OCI-LY7 (cell line): ENCODE data around the gene SPEM1. TPM values are rescaled to one million over a fixed set of nuclear protein-coding genes. Genes with fewer than 3 reads are reported as not detected.

ENCODE experiments used
- BruUV-seq: library from RNA; stranded (reverse); fragments of 400-500 nt; replicated peaks from 2 replicates; lab custom pipeline; 2021; lab: Mats Ljungman, UMichigan
- CTCF ChIA-PET: fragments of 300-600 bp; sonication (Branson Sonifier 250); formaldehyde crosslinking; loops from one replicate; lab custom pipeline; 2022; ENCODE audit warnings: antibody characterized with exemption; ENCODE audit not compliant: unreplicated experiment; lab: Charles Lee
- POLR2A ChIA-PET: fragments of 300-600 bp; sonication (Branson Sonifier 250); formaldehyde crosslinking; loops from one replicate; lab custom pipeline; 2022; ENCODE audit warnings: antibody characterized with exemption; lab: Charles Lee
- DNase-seq: peaks from one replicate; pipeline ENCODE4 v3.0.0-alpha.2; 2015; ENCODE audit warnings: low spot score
- H2AFZ ChIP-seq: fragments of 200-600 bp; sonication (generic), shearing (Covaris generic); 2 replicates; pipeline ENCODE4 v1.6.1; 2014; ENCODE audit warnings: mild to moderate bottlenecking, antibody characterized with exemption, low read length, moderate library complexity
- H3K27ac ChIP-seq: fragments of 200-600 bp; sonication (generic); 2 replicates; pipeline ENCODE4 v1.5.1; 2014; ENCODE audit warnings: mixed run types, low read depth, mild to moderate bottlenecking, moderate library complexity, low read length, inconsistent platforms; ENCODE audit not compliant: poor library complexity, severe bottlenecking
- H3K36me3 ChIP-seq: fragments of 200-600 bp; sonication (generic); 2 replicates; pipeline ENCODE4 v1.6.1; 2014; ENCODE audit warnings: mild to moderate bottlenecking, antibody characterized with exemption, low read length, moderate library complexity, mixed read lengths; ENCODE audit not compliant: insufficient read depth
- H3K4me1 ChIP-seq: fragments of 200-600 bp; sonication (generic); 2 replicates; pipeline ENCODE4 v1.5.1; 2014; ENCODE audit warnings: mild to moderate bottlenecking, low read length; ENCODE audit not compliant: insufficient read depth, poor library complexity, severe bottlenecking
- H3K4me2 ChIP-seq: fragments of 200-600 bp; sonication (generic); 2 replicates; pipeline ENCODE4 v1.6.1; 2014; ENCODE audit warnings: mild to moderate bottlenecking, low read length
- H3K4me3 ChIP-seq: fragments of 200-600 bp; sonication (generic); 2 replicates; pipeline ENCODE4 v1.5.1; 2014; ENCODE audit warnings: mild to moderate bottlenecking, low read depth, low read length; ENCODE audit not compliant: poor library complexity, severe bottlenecking
- H3K79me2 ChIP-seq: fragments of 200-600 bp; sonication (generic); 2 replicates; pipeline ENCODE4 v1.6.1; 2016; ENCODE audit warnings: low read depth, mild to moderate bottlenecking, low read length, moderate library complexity, mixed read lengths; ENCODE audit not compliant: insufficient read depth
- H3K9me2 ChIP-seq: fragments of 200-600 bp; sonication (generic); 2 replicates; pipeline ENCODE4 v1.6.1; 2016; ENCODE audit warnings: mild to moderate bottlenecking, low read length, mixed read lengths; ENCODE audit not compliant: insufficient read depth
- H3K9me3 ChIP-seq: fragments of 200-600 bp; sonication (generic); 2 replicates; pipeline ENCODE4 v1.6.1; 2014; ENCODE audit warnings: mild to moderate bottlenecking, mixed run types, low read length, mixed read lengths
- H4K20me1 ChIP-seq: fragments of 200-600 bp; sonication (generic); 2 replicates; pipeline ENCODE4 v1.6.1; 2014; ENCODE audit warnings: mild to moderate bottlenecking, antibody characterized with exemption, low read length, moderate library complexity, mixed read lengths; ENCODE audit not compliant: insufficient read depth
- CTCF ChIP-seq: fragments of 200-600 bp; sonication (generic); conservative IDR thresholded peaks from 2 replicates; pipeline ENCODE4 v1.5.1; 2014; ENCODE audit warnings: mild to moderate bottlenecking, antibody characterized with exemption, low read length, moderate library complexity, mixed read lengths
- EZH2phosphoT487 ChIP-seq: fragments of 200-600 bp; sonication (generic); IDR thresholded peaks from 2 replicates; pipeline ENCODE4 v1.6.1; 2018; ENCODE audit warnings: low read depth, borderline replicate concordance, mild to moderate bottlenecking, mixed run types, antibody characterized with exemption, low read length, moderate library complexity, mixed read lengths
- intact Hi-C: fragments of 100-400 bp; cut with micrococcal nuclease; formaldehyde crosslinking; loops from one replicate; pipeline ENCODE4 v1.10.0; 2022; ENCODE audit not compliant: unreplicated experiment
- total RNA-seq, 2 experiments: library from RNA; depleted of rRNA in 1 of 2; stranded (reverse); fragments of >200 nt in 1 of 2; shearing (Covaris generic) in 1 of 2; gene quantifications; 2 replicates each; pipeline ENCODE4 v1.2.3, GENCODE V29; 2014 to 2022

SPEM1 gene
- total RNA-seq, 2 experiments from 2014 or later: not detected

- H3K4me1 ChIP-seq: no peaks in the 10 kb centered on the region
- CTCF ChIA-PET: no interaction called here
Measured at GRCh38 chr17:7421186-7421585, 1.1 kb downstream of the SPEM1 start.

GRCh38 chr17:7423679-7424078, 3.6 kb downstream of the SPEM1 start:
- intact Hi-C loops: no loop called here
- Histone ChIP-seq H3K27ac (no peak overlapping the region), H2AFZ (no peak overlapping the region), H4K20me1 (no peaks in the 10 kb centered on the region), H3K4me3 (no peak overlapping the region), H3K36me3 (no peaks in the 10 kb centered on the region), H3K4me1 (no peaks in the 10 kb centered on the region), H3K79me2 (no peaks in the 10 kb centered on the region), H3K9me2 (no peaks in the 10 kb centered on the region), H3K4me2 (no peak overlapping the region), H3K9me3 (no peaks in the 10 kb centered on the region)
- POLR2A ChIA-PET: interaction anchor here (0.7 to 0.8 kb wide), 2 partner anchors 75 to 129 kb away, joined by 4 to 6 read pairs; no protein-coding TSS in a partner anchor
- CTCF ChIA-PET: interaction anchor here (0.5 kb wide), 1 partner anchor 291 kb away, joined by 3 read pairs; no protein-coding TSS in a partner anchor
- DNase-seq: no peak
- no TSS peak for BruUV-seq
- TF ChIP-seq EZH2phosphoT487 (no peak), CTCF (no peak)

More at GRCh38 chr17:7421186-7421585, 1.1 kb downstream of the SPEM1 start:
- no peaks in the 10 kb centered on the region for H3K79me2 ChIP-seq
- no peak for TF ChIP-seq EZH2phosphoT487
- TF ChIP-seq CTCF: no peak
- H4K20me1 ChIP-seq: no peaks in the 10 kb centered on the region
- no peak overlapping the region for H3K4me2 ChIP-seq
- H3K4me3 ChIP-seq: no peak overlapping the region
- no peaks in the 10 kb centered on the region for H3K9me3 ChIP-seq
- H3K9me2 ChIP-seq: no peaks in the 10 kb centered on the region
- no peak for DNase-seq
- intact Hi-C loops: no loop called here
- POLR2A ChIA-PET: no interaction called here
- no peaks in the 10 kb centered on the region for H3K36me3 ChIP-seq
- no TSS peak for BruUV-seq
- no peak overlapping the region for H2AFZ ChIP-seq
- no peak overlapping the region for H3K27ac ChIP-seq

GRCh38 chr17:7425316-7425715, 5.2 kb downstream of the SPEM1 start, which contains the start of gene SPEM2:
SPEM2 (plus strand) TSS chr17:7425616; CDS start chr17:7425689, 73 bp downstream.
- CTCF ChIA-PET: interaction anchor here (0.6 kb wide), 1 partner anchor 110 kb away, joined by 4 read pairs; no protein-coding TSS in a partner anchor
- no peak within 1 kb of the TSS for H3K27ac ChIP-seq

More at GRCh38 chr17:7425316-7425715, 5.2 kb downstream of the SPEM1 start, which contains the start of gene SPEM2:
- no TSS peak for BruUV-seq
- H3K79me2 ChIP-seq: no peaks in the 10 kb centered on the region
- TF ChIP-seq CTCF: no peak
- TF ChIP-seq EZH2phosphoT487: no peak
- DNase-seq: no peak
- no peaks in the 10 kb centered on the region for H3K9me3 ChIP-seq
- no peak within 1 kb of the TSS for H3K4me3 ChIP-seq
- H2AFZ ChIP-seq: no peak within 1 kb of the TSS
- POLR2A ChIA-PET: no interaction called here
- H3K4me1 ChIP-seq: no peaks in the 10 kb centered on the region
- no peaks in the 10 kb centered on the region for H3K9me2 ChIP-seq
- intact Hi-C loops: no loop called here
- no peaks in the 10 kb centered on the region for H4K20me1 ChIP-seq
- no peak within 1 kb of the TSS for H3K4me2 ChIP-seq
- no peaks in the 10 kb centered on the region for H3K36me3 ChIP-seq
